K562 (cell line): ENCODE data around the gene MAU2. TPM values are rescaled to one million over a fixed set of nuclear protein-coding genes. Genes with fewer than 3 reads are reported as not detected.
A peak's percentile ranks its signal among the peaks of the same experiment; 100 is the strongest.

ENCODE experiments used
- ATAC-seq: fragments of 200-7000 bp; cut with Tn5 transposase; 3 replicates; pipeline ENCODE4 v1.9.1; 2020; ENCODE audit warnings: moderate library complexity
- BruUV-seq: library from RNA; stranded (reverse); fragments of 400-500 nt; replicated peaks from 2 replicates; lab custom pipeline; 2021; lab: Mats Ljungman, UMichigan
- CTCF ChIA-PET: fragments of 300-600 bp; formaldehyde crosslinking; extraction: SDS; loops from one replicate; lab custom pipeline; 2021; ENCODE audit warnings: low intra/inter-chr PET ratio; lab: Yijun Ruan, JAX
- POLR2A ChIA-PET: fragments of 300-600, 350-650 bp; sonication (Branson Sonifier 250); formaldehyde crosslinking; extraction: SDS; loops from one replicate; lab custom pipeline; 2021; ENCODE audit warnings: antibody characterized with exemption, inconsistent platforms; lab: Yijun Ruan, JAX
- DNase-seq, 4 experiments: peaks; one replicate each; pipeline versions ENCODE4 v3.0.0 to v3.0.0-alpha.2; 2011 to 2018; ENCODE audit warnings: low spot score in 3 of 4, mixed read lengths in 3 of 4; ENCODE audit errors: extremely low read depth in 1 of 4
- FAIRE-seq: peaks from 2 replicates; lab custom pipeline; 2011; peaks lifted over from hg19 to GRCh38; lab: Jason Lieb, UNC
- H2AFZ ChIP-seq: 2 replicates; pipeline ENCODE4 v1.6.0; 2011; ENCODE audit warnings: low read depth, low read length, control low read depth, inconsistent platforms
- H3K27ac ChIP-seq: fragments of 200-600 bp; 3 replicates; pipeline ENCODE4 v1.8.0; 2011; ENCODE audit warnings: low read depth, mild to moderate bottlenecking, control low read depth, inconsistent platforms, low read length, moderate library complexity, mixed read lengths; ENCODE audit errors: extremely low read depth
- H3K27me3 ChIP-seq, 2 experiments: fragments of 300-600 bp in 1 of 2; 2 replicates in 1 of 2; 3 replicates in 1 of 2; pipeline versions ENCODE4 v1.6.0 to v1.8.0; 2011; ENCODE audit warnings: inconsistent platforms in 2 of 2, low read length in 2 of 2, mild to moderate bottlenecking in 1 of 2, mixed read lengths in 1 of 2, moderate library complexity in 1 of 2; ENCODE audit not compliant: control insufficient read depth in 2 of 2, insufficient read depth in 2 of 2
- H3K36me3 ChIP-seq: fragments of 300-600 bp; 3 replicates; pipeline ENCODE4 v1.8.0; 2011; ENCODE audit warnings: mild to moderate bottlenecking, low read length, inconsistent platforms; ENCODE audit not compliant: control insufficient read depth, insufficient read depth
- H3K4me1 ChIP-seq, 2 experiments: fragments of 200-600 bp in 1 of 2; replicated peaks in 1 of 2; 2 replicates in 1 of 2; 3 replicates in 1 of 2; pipeline versions ENCODE4 v1.5.1 to v1.8.0; 2011; ENCODE audit warnings: inconsistent platforms in 2 of 2, low read length in 2 of 2, mild to moderate bottlenecking in 1 of 2, mixed read lengths in 1 of 2, moderate library complexity in 1 of 2; ENCODE audit not compliant: control insufficient read depth in 2 of 2, insufficient read depth in 2 of 2
- H3K4me2 ChIP-seq: 2 replicates; pipeline ENCODE4 v1.6.1; 2011; ENCODE audit warnings: low read length, control low read depth, inconsistent platforms, mixed read lengths; ENCODE audit not compliant: insufficient read depth
- H3K4me3 ChIP-seq: fragments of 200-600 bp; sonication (generic), shearing (Covaris generic); 2 replicates; pipeline ENCODE4 v1.5.1; 2016; ENCODE audit warnings: control low read depth, inconsistent platforms
- H3K79me2 ChIP-seq: fragments of 200-600 bp; 3 replicates; pipeline ENCODE4 v1.8.0; 2011; ENCODE audit warnings: low read length, inconsistent platforms; ENCODE audit not compliant: control insufficient read depth, insufficient read depth
- H3K9ac ChIP-seq, 2 experiments: 2 replicates each; pipeline versions ENCODE4 v1.6.0 to v1.6.1; 2011; ENCODE audit warnings: low read depth in 2 of 2, low read length in 2 of 2, control low read depth in 1 of 2, inconsistent platforms in 1 of 2, mild to moderate bottlenecking in 1 of 2, mixed read lengths in 1 of 2; ENCODE audit not compliant: insufficient read depth in 1 of 2
- H3K9me1 ChIP-seq: one replicate; pipeline ENCODE4 v1.6.0; 2011; ENCODE audit warnings: inconsistent platforms, mild to moderate bottlenecking, low read length, moderate library complexity; ENCODE audit not compliant: control insufficient read depth, insufficient read depth
- H3K9me3 ChIP-seq: replicated peaks from 2 replicates; pipeline ENCODE4 v1.5.1; 2011; ENCODE audit warnings: low read depth, low read length, inconsistent platforms; ENCODE audit not compliant: control insufficient read depth, insufficient read depth
- H4K20me1 ChIP-seq: replicated peaks from 2 replicates; pipeline ENCODE4 v1.6.1; 2011; ENCODE audit warnings: low read length, inconsistent platforms, mixed read lengths; ENCODE audit not compliant: control insufficient read depth, insufficient read depth
- BRD9 ChIP-seq: fragments of 450-650 bp; IDR thresholded peaks from 2 replicates; pipeline ENCODE4 v1.6.1; 2018; ENCODE audit warnings: low read depth; ENCODE audit not compliant: partially characterized antibody
- CEBPB ChIP-seq: fragments of 450-650 bp; IDR thresholded peaks from 2 replicates; pipeline ENCODE4 v1.6.1; 2016; ENCODE audit warnings: missing genetic modification characterization, missing compliant biosample characterization
- ESRRB ChIP-seq: fragments of 250-450 bp; sonication (Bioruptor Pico); IDR thresholded peaks from 2 replicates; pipeline ENCODE4 v1.5.0; 2020; ENCODE audit warnings: mild to moderate bottlenecking, moderate library complexity, borderline replicate concordance
- FOXK2 ChIP-seq, 2 experiments: fragments of 450-650 bp; IDR thresholded peaks in 1 of 2; conservative IDR thresholded peaks in 1 of 2; 2 replicates each; pipeline ENCODE4 v1.6.1; 2016; ENCODE audit warnings: low read depth in 2 of 2, mild to moderate bottlenecking in 1 of 2
- GABPB1 ChIP-seq: sonication (generic); formaldehyde crosslinking; IDR thresholded peaks from 2 replicates; pipeline ENCODE4 v1.8.0; 2022; ENCODE audit warnings: mild to moderate bottlenecking, missing genetic modification reagents
- GTF2B ChIP-seq: IDR thresholded peaks from 2 replicates; pipeline ENCODE4 v1.6.1; 2011; ENCODE audit not compliant: insufficient read length; ENCODE audit errors: extremely low read depth
- MYNN ChIP-seq, 2 experiments: sonication (generic); formaldehyde crosslinking in 1 of 2; IDR thresholded peaks; 2 replicates each; pipeline versions ENCODE4 v1.5.0 to v1.6.1; 2016 to 2020; ENCODE audit warnings: antibody characterized with exemption in 1 of 2, missing genetic modification reagents in 1 of 2
- POLR3G ChIP-seq: IDR thresholded peaks from 2 replicates; pipeline ENCODE4 v1.6.1; 2011; ENCODE audit not compliant: insufficient read length, insufficient replicate concordance; ENCODE audit errors: extremely low read depth
- RNF2 ChIP-seq: sonication (generic); IDR thresholded peaks from 2 replicates; pipeline ENCODE4 v1.6.1; 2016
- SIN3A ChIP-seq, 2 experiments: fragments of 150-350 bp in 1 of 2; IDR thresholded peaks; 2 replicates each; pipeline ENCODE4 v1.6.1; 2011 to 2016; ENCODE audit warnings: borderline replicate concordance in 2 of 2, low read depth in 2 of 2, low read length in 2 of 2, mild to moderate bottlenecking in 2 of 2, moderate library complexity in 2 of 2; ENCODE audit not compliant: control insufficient read depth in 1 of 2
- SMARCA5 ChIP-seq: fragments of 450-650 bp; IDR thresholded peaks from 2 replicates; pipeline ENCODE4 v1.6.1; 2016
- SMC3 ChIP-seq: conservative IDR thresholded peaks from 2 replicates; pipeline ENCODE4 v1.6.1; 2011; ENCODE audit warnings: low read depth, low read length, improper control_type of control experiment; ENCODE audit not compliant: insufficient read depth
- SRSF9 ChIP-seq: fragments of 200-400 bp; formaldehyde crosslinking; IDR thresholded peaks from 2 replicates; pipeline ENCODE4 v1.6.1; 2017; ENCODE audit warnings: low read depth, low read length, borderline replicate concordance
- TARDBP ChIP-seq: fragments of 450-650 bp; IDR thresholded peaks from 2 replicates; pipeline ENCODE4 v1.6.1; 2016
- ZBTB49 ChIP-seq: sonication (generic); formaldehyde crosslinking; IDR thresholded peaks from 2 replicates; pipeline ENCODE4 v1.8.0; 2022; ENCODE audit warnings: missing genetic modification reagents, mild to moderate bottlenecking, borderline replicate concordance
- ZNF175 ChIP-seq: fragments of 200-800 bp; sonication (Bioruptor generic); IDR thresholded peaks from 2 replicates; pipeline ENCODE4 v1.6.1; 2016; ENCODE audit warnings: low read depth, mild to moderate bottlenecking, missing genetic modification characterization, missing compliant biosample characterization
- ZNF384 ChIP-seq: IDR thresholded peaks from 2 replicates; pipeline ENCODE4 v1.6.1; 2012; ENCODE audit warnings: low read depth, low read length, improper control_type of control experiment
- WGBS: fragments of 100-300 bp; shearing (Covaris generic); methylation state at CpG from one replicate; pipeline ENCODE4 v1.1.6; 2016; ENCODE audit warnings: low coverage, mixed read lengths; ENCODE audit not compliant: insufficient coverage; ENCODE audit errors: missing lambda C conversion rate; 5-methylcytosine and 5-hydroxymethylcytosine counted together
- in situ Hi-C: fragments of 300-500 bp; cut with MboI; formaldehyde crosslinking; loops from 4 replicates; pipeline ENCODE4 v1.15.0; 2018; ENCODE audit warnings: inconsistent platforms, mixed read lengths
- intact Hi-C: fragments of 100-400 bp; cut with micrococcal nuclease; formaldehyde crosslinking; loops from 2 replicates; pipeline ENCODE4 v1.14.2; 2022
- polyA plus RNA-seq, 8 experiments: library from polyadenylated mRNA; depleted of rRNA in 4 of 8; stranded (reverse) in 5 of 8; unstranded in 3 of 8; fragments of >200 nt; fragmentation: Nextera tagmentation in 2 of 8; fragmentation: Illumina TruSeq in 1 of 8; extraction: Ambion mirVana in 2 of 8; extraction: Trizol in 1 of 8; gene quantifications; 2 replicates each; pipeline versions ENCODE4 v1.2.1 to v1.2.3, GENCODE V29; 2011 to 2014; ENCODE audit warnings: inconsistent platforms in 1 of 8, missing spikeins in 1 of 8
- total RNA-seq, 7 experiments: library from RNA; depleted of rRNA in 6 of 7; stranded (reverse); fragments of >200 nt in 6 of 7; fragmentation: Illumina TruSeq in 2 of 7; extraction: Trizol in 2 of 7; gene quantifications; 2 replicates each; pipeline versions ENCODE4 v1.2.1 to v1.2.3, GENCODE V29; 2011 to 2021; ENCODE audit warnings: low replicate concordance in 1 of 7

Gene MAU2
- total and polyA plus RNA-seq, 9 of the 15 experiments (the other 6 are each of a cell fraction or from before 2014, with no cell fraction given), result 1.2 to 48.1 (median 19.4) TPM

GRCh38 chr19:19372656-19373416, 52.2 kb downstream of the MAU2 start:
- ATAC-seq, result peak; percentile 98
- H3K4me2 ChIP-seq, result peak overlapping the region; percentile 50
- H3K9me1 ChIP-seq, result no peaks in the 10 kb centered on the region
- peak overlapping the region; percentile 79 for H2AFZ ChIP-seq
- H3K9me3 ChIP-seq, result no peaks in the 10 kb centered on the region
- H3K27me3 ChIP-seq, result no peaks in the 10 kb centered on the region
- H4K20me1 ChIP-seq, result no peaks in the 10 kb centered on the region
- no TSS peak for BruUV-seq
- 15% methylated on average over 8 of the region's 8 CpGs for WGBS
- H3K79me2 ChIP-seq, result no peaks in the 10 kb centered on the region
- intact Hi-C loops, result no loop called here
- in situ Hi-C loops, result no loop called here
- peak overlapping the region; percentile 58 for H3K27ac ChIP-seq
- H3K9ac ChIP-seq, result peak overlapping the region; percentile 35 to 37; a peak in 3 of 4 replicates
- CTCF ChIA-PET, result no interaction called here
- POLR2A ChIA-PET, result interaction anchor here (0.6 to 1.5 kb wide), 12 partner anchors 8 to 164 kb away, joined by 3 to 9 read pairs (median 4); partner anchors contain the start of gene GATAD2A
- no peak overlapping the region; the same call in 1 of the 2 replicates for H3K4me3 ChIP-seq
- H3K36me3 ChIP-seq, result no peaks in the 10 kb centered on the region
- peak; percentile 69 to 90 (median 77) for DNase-seq
- peak; percentile 97 for FAIRE-seq
- H3K4me1 ChIP-seq, result peaks cover 5 to 26% of the 10 kb centered on the region in 2 experiments; a peak in 3 of 5 replicates
- TF ChIP-seq SMC3, result no peak
- TF ChIP-seq MYNN (IDR thresholded peaks at IDR 0.05), result no peak
- no peak for TF ChIP-seq MYNN (CRISPR knock-in tag; IDR thresholded peaks at IDR 0.05)
- TF ChIP-seq RNF2, result no peak
- no peak for TF ChIP-seq SRSF9
- 0 out of 2 replicates have a peak, but pooled peaks have one; percentile 56 for TF ChIP-seq ZBTB49 (CRISPR knock-in tag)
- TF ChIP-seq ZNF175 (CRISPR knock-in tag), result 0 out of 2 replicates have a peak, but pooled peaks have one; percentile 44
- peak; percentile 39; the same call in 1 of the 2 replicates for TF ChIP-seq TARDBP
- TF ChIP-seq SIN3A (IDR thresholded peaks at IDR 0.05; ENCODE audit: borderline replicate concordance in 2 of 2, control insufficient read depth in 1 of 2, low read depth in 2 of 2, low read length in 2 of 2), result peak; percentile 82 to 85; a peak in 2 of 4 replicates
- peak; percentile 68 for TF ChIP-seq CEBPB (tag)
- TF ChIP-seq GTF2B, result no peak
- peak; percentile 45 for TF ChIP-seq ZNF384
- TF ChIP-seq POLR3G, result no peak
- TF ChIP-seq FOXK2 (conservative IDR thresholded peaks at IDR 0.05 in 1 of 2, IDR thresholded peaks at IDR 0.05 in 1 of 2; ENCODE audit: low read depth in 2 of 2), result peak in 1 of 2 experiments; percentile 51; a peak in 2 of 4 replicates
- TF ChIP-seq ESRRB (CRISPR knock-in tag), result no peak
- peak; percentile 66; the same call in 1 of the 2 replicates for TF ChIP-seq GABPB1
- 0 out of 2 replicates have a peak, but pooled peaks have one; percentile 14 for TF ChIP-seq SMARCA5
- TF ChIP-seq BRD9, result peak; percentile 26
